ENCODE measurements around the gene SLC24A4. TPM values are rescaled to one million over a fixed set of nuclear protein-coding genes. Genes with fewer than 3 reads are reported as not detected.

SLC24A4 gene
- total and polyA plus RNA-seq, 2 donors (not counting 3 experiments of a cell fraction or from before 2014, with no cell fraction given), result 0.07 to 0.08 TPM

DNA sequence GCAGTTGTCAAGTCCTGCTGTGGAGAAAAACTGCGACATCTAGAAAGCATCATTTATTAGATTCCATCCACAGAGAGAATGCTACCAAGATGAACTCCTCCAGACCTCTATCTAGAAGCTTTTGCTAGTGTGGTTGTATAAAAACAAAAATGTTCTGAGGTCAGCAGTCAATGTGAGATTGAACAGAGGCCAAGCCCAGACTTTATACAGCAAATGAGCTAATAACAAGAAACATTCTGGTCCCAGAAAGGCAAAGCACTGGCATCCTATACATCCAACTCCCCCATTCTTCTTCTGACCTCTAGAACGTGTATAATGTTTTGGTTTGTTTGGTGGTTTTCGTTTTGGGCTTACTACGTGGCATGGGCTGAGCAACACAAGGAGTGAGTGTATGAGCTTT, 163.9 kb downstream of the SLC24A4 start:
- POLR2A ChIA-PET, result no interaction called here
- intact Hi-C loops (cut with micrococcal nuclease) (no loop called here), dilution Hi-C loops (cut with MboI; ENCODE audit: extremely low pct_ligation_motif_present, low sequenced_read_pairs) (no loop called here)
- DNase-seq (ENCODE audit: low read depth, low spot score), result no peak
- Histone ChIP-seq H3K79me2 (ENCODE audit: control insufficient read depth, insufficient read depth, low read length) (no peaks in the 10 kb centered on the region), H3K4me2 (ENCODE audit: insufficient read depth, low read length) (no peak overlapping the region), H3K9me1 (replicated peaks; ENCODE audit: control insufficient read depth, extremely low read depth, insufficient read depth, low read length) (no peaks in the 10 kb centered on the region), H3K27me3 (ENCODE audit: control insufficient read depth in 2 of 2, insufficient read depth in 2 of 2, low read length in 2 of 2) (peaks cover 0 to 4% of the 10 kb centered on the region in 2 experiments), H3K4me3 (replicated peaks in 1 of 3; ENCODE audit: insufficient read depth in 1 of 3, low read depth in 1 of 3, low read length in 3 of 3) (no peak overlapping the region), H3K36me3 (ENCODE audit: control insufficient read depth in 2 of 2, extremely low read depth in 1 of 2, insufficient read depth in 2 of 2, low read length in 2 of 2) (no peaks in the 10 kb centered on the region), H2AFZ (ENCODE audit: low read depth, low read length) (no peak overlapping the region), H3K9ac (replicated peaks; ENCODE audit: extremely low read depth, insufficient read depth, low read length) (no peak overlapping the region), H3K4me1 (ENCODE audit: control insufficient read depth, extremely low read depth, insufficient read depth, low read length) (no peaks in the 10 kb centered on the region), H3K9me3 (replicated peaks; ENCODE audit: control insufficient read depth, insufficient read depth, low read length) (no peaks in the 10 kb centered on the region), H4K20me1 (replicated peaks; ENCODE audit: control insufficient read depth, extremely low read depth, insufficient read depth, low read length) (no peaks in the 10 kb centered on the region), H3K27ac (ENCODE audit: insufficient read depth, low read depth, low read length) (no peak overlapping the region)
- FAIRE-seq, result no peak
- no peak for TF ChIP-seq MYC (IDR thresholded peaks at IDR 0.05; ENCODE audit: low read depth, low read length)
- no peak for TF ChIP-seq POLR2AphosphoS5 (IDR thresholded peaks at IDR 0.05; ENCODE audit: insufficient read depth, low read depth, low read length)
- no peak for TF ChIP-seq GATA2 (IDR thresholded peaks at IDR 0.05; ENCODE audit: insufficient read depth, insufficient read length, low read depth, low read length)
- TF ChIP-seq, protein P1, sequence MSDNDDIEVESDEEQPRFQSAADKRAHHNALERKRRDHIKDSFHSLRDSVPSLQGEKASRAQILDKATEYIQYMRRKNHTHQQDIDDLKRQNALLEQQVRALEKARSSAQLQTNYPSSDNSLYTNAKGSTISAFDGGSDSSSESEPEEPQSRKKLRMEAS (IDR thresholded peaks at IDR 0.05; ENCODE audit: insufficient read depth, insufficient read length), result no peak
- TF ChIP-seq, protein P2, sequence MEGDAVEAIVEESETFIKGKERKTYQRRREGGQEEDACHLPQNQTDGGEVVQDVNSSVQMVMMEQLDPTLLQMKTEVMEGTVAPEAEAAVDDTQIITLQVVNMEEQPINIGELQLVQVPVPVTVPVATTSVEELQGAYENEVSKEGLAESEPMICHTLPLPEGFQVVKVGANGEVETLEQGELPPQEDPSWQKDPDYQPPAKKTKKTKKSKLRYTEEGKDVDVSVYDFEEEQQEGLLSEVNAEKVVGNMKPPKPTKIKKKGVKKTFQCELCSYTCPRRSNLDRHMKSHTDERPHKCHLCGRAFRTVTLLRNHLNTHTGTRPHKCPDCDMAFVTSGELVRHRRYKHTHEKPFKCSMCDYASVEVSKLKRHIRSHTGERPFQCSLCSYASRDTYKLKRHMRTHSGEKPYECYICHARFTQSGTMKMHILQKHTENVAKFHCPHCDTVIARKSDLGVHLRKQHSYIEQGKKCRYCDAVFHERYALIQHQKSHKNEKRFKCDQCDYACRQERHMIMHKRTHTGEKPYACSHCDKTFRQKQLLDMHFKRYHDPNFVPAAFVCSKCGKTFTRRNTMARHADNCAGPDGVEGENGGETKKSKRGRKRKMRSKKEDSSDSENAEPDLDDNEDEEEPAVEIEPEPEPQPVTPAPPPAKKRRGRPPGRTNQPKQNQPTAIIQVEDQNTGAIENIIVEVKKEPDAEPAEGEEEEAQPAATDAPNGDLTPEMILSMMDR (IDR thresholded peaks at IDR 0.05; ENCODE audit: extremely low read depth in 1 of 2, insufficient read depth in 1 of 2, low read depth in 1 of 2, low read length in 2 of 2), result no peak
- no peak for TF ChIP-seq EZH2 (IDR thresholded peaks at IDR 0.05; ENCODE audit: borderline replicate concordance, low read depth, low read length, severe bottlenecking)
- TF ChIP-seq FOS (IDR thresholded peaks at IDR 0.05; ENCODE audit: borderline replicate concordance, insufficient read depth, low read length), result no peak
- no peak for TF ChIP-seq POLR2A (IDR thresholded peaks at IDR 0.05; ENCODE audit: low read depth, low read length)
- TF ChIP-seq JUN (IDR thresholded peaks at IDR 0.05; ENCODE audit: borderline replicate concordance, insufficient read depth, insufficient read length, low read depth), result no peak
- CTCF ChIA-PET, result no interaction called here
- no TSS peak for BruUV-seq (replicated peaks)

Data from endothelial cell of umbilical vein (primary cell).